GM20000 (cell line): ENCODE data around the gene NR2F1-AS1.
"Not testable (repeated sequence)": the region's sequence is repeated elsewhere in the genome, so short reads cannot be mapped to it uniquely, and the experiment has no call there.

Source experiments
- DNase-seq: peaks from one replicate; pipeline ENCODE4 v3.0.0; 2012; ENCODE audit warnings: low spot score
- CTCF ChIP-seq: IDR thresholded peaks from 2 replicates; pipeline ENCODE4 v1.5.1; 2012; ENCODE audit warnings: mild to moderate bottlenecking, control low read depth; ENCODE audit errors: extremely low read depth, missing control alignments

NR2F1-AS1 gene

GRCh38 chr5:93402451-93402850 is 178.6 kb downstream of the NR2F1-AS1 start:
- TF ChIP-seq CTCF: no peak
- DNase-seq: no peak

DNA sequence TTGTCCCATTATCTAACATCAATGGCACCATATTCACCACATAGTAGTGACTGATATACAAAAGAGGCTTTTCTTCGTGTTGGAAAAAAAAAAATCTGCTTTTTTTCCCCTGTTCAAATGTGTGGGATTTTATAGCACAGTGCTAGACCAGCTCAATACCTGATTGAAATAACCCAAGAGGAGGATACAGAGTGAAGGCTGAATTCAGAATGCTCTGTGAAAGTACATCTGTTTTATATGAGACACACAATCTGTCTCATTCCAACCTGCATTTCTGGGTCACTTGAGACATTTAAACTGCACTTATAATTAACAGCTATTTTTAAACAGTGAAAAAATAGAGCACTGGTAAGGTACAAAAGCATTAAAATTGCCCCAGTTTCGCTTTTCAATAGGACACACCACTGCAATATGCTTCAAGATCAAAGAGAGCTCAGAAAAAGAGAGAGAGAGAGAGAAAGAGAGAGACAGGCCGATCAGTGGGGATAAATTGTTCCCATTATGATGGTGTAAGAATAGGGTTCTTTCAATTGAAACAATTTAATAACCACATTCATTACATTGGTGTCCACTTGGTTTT is 179.3 kb downstream of the NR2F1-AS1 start:
- no peak for DNase-seq
- no peak for TF ChIP-seq CTCF

DNA sequence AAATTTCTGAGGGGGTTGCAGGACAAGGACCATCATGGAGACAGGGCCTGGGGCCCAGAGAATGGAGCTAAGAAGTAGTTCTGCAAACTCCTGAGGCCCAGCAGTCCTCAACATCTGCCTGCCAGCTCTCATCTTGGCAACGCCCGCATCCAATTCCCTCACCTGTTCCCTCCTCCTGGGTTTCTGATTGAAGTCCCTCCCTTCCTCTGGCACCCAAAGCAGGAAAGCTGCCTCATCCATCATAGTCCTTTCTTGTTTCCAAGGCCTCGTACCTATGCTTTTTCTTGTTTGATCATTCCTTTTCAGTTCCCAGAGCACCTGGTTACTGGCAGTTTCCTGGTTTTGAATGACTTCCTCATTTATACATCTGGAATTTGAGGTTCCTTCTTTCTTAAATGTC is 181.3 kb downstream of the NR2F1-AS1 start:
- DNase-seq: no peak
- no peak for TF ChIP-seq CTCF

DNA sequence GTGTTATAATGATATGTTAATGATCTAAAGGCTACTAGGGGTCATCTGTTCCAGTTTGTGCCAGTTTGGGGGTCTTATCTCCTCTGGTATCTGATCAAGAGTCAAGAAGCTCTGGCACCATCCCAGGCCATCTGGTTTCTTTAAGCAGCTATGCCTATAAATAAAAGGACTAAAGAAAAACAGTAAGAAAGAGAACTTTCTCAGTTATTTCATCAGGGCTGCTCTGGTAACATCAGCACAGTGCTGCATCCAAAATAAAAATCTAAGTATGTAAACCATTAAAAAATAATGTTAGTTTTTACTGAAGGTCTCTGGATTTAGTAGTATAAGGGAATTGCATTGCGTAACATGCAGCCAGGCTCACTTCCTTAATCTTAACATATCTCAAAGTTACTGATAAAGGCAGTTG is 185.0 kb downstream of the NR2F1-AS1 start:
- no peak for DNase-seq
- no peak for TF ChIP-seq CTCF

- TF ChIP-seq CTCF: no peak
- no peak for DNase-seq
Observed at GRCh38 chr5:93395010-93395409, 186.0 kb downstream of the NR2F1-AS1 start.

- DNase-seq: no peak
- TF ChIP-seq CTCF: no peak
Observed at GRCh38 chr5:93394301-93394700, 186.7 kb downstream of the NR2F1-AS1 start.

DNA sequence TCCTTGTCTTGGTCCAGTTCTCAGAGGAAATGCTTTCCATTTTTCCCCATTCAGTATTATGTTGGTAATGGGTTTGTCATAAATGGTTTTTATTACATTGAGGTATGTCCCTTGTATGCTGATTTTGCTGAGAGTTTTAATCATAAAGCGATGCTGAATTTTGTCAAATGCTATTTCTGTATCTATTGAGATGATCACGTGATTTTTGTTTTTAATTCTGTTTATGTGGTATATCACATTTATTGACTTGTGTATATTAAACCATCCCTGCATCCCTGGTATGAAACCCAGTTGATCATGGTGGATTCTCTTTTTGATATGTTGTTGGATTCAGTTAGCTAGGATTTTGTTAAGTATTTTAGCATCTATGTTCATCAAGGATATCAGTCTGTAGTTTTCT is 189.8 kb downstream of the NR2F1-AS1 start:
- not testable (repeated sequence) for DNase-seq

DNA sequence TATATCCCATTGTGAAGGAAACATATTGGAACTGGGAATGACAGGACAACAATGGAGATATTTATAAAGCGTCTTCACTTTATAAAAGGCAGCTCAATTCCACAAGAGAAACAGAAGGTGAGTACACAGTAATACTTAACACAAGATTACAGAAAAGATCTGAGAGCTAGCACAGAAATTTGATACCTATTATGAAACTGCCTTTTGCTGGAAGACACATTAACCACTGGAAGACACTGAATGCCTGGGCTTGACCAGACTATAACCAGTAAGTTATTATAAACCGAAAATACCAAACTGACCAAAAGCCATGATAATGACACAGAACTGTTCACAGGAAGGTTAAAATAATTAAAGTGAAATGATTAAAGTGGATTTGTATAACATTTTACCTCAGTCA is 195.4 kb downstream of the NR2F1-AS1 start:
- TF ChIP-seq CTCF: no peak
- no peak for DNase-seq
